ENCODE data around the gene ZFP14.

The ZFP14 gene

GRCh38 chr19:36408101-36408500 is 29.1 kb upstream of the ZFP14 start:
- DNase-seq (ENCODE audit: low read depth, low spot score) = no peak
- peaks cover 71% of the 10 kb centered on the region for H3K36me3 ChIP-seq (ENCODE audit: insufficient read depth, low read length)
- H3K9me3 ChIP-seq (ENCODE audit: low read depth, low read length) = peaks cover 9% of the 10 kb centered on the region; the same call in 1 of the 2 replicates
- no peak overlapping the region for H3K4me3 ChIP-seq
- TF ChIP-seq FOXP2 (optimal IDR thresholded peaks at IDR 0.05; ENCODE audit: control extremely low read depth, extremely low read length, insufficient read depth) (no peak), POLR2AphosphoS5 (IDR thresholded peaks at IDR 0.05; ENCODE audit: borderline replicate concordance, low read depth, low read length) (no peak), EZH2 (IDR thresholded peaks at IDR 0.05) (no peak)
- H3K9ac ChIP-seq (ENCODE audit: insufficient read length) = no peak overlapping the region
- no peak overlapping the region for H3K27ac ChIP-seq

DNA sequence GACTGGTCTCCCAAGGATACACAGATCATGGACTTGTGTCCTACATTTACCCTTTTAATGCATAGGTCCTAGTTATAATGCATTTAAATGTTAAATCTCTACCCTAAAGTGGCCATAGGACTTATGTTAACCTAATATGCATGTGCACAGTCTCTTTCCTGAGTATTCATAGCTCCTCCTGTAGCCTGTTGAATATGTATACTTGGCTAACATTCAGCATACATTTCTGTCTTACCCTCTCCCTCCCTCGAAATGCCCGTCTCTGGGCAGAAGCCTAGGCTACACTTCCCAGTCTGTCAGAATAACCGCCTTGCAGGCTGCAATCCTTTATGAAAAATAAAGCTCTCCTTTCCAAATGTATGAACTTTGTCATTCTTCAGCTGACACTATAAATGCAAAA is 25.5 kb upstream of the ZFP14 start:
- Histone ChIP-seq H3K27ac (no peak overlapping the region), H3K9ac (ENCODE audit: insufficient read length) (no peak overlapping the region), H3K4me3 (no peak overlapping the region), H3K9me3 (ENCODE audit: low read depth, low read length) (peaks cover 4% of the 10 kb centered on the region; the same call in 1 of the 2 replicates), H3K36me3 (ENCODE audit: insufficient read depth, low read length) (peaks cover 80% of the 10 kb centered on the region)
- DNase-seq (ENCODE audit: low read depth, low spot score) = no peak
- no peak for TF ChIP-seq EZH2 (IDR thresholded peaks at IDR 0.05)
- no peak for TF ChIP-seq FOXP2 (optimal IDR thresholded peaks at IDR 0.05; ENCODE audit: control extremely low read depth, extremely low read length, insufficient read depth)
- no peak for TF ChIP-seq POLR2AphosphoS5 (IDR thresholded peaks at IDR 0.05; ENCODE audit: borderline replicate concordance, low read depth, low read length)

- Histone ChIP-seq H3K27ac (no peak overlapping the region), H3K4me3 (no peak overlapping the region), H3K36me3 (ENCODE audit: insufficient read depth, low read length) (peaks cover 69% of the 10 kb centered on the region), H3K9ac (ENCODE audit: insufficient read length) (no peak overlapping the region), H3K9me3 (ENCODE audit: low read depth, low read length) (no peaks in the 10 kb centered on the region)
- TF ChIP-seq FOXP2 (optimal IDR thresholded peaks at IDR 0.05; ENCODE audit: control extremely low read depth, extremely low read length, insufficient read depth) (no peak), POLR2AphosphoS5 (IDR thresholded peaks at IDR 0.05; ENCODE audit: borderline replicate concordance, low read depth, low read length) (no peak), EZH2 (IDR thresholded peaks at IDR 0.05) (no peak)
- DNase-seq (ENCODE audit: low read depth, low spot score) = no peak
Measured at GRCh38 chr19:36401475-36401874, 22.5 kb upstream of the ZFP14 start.

GRCh38 chr19:36398571-36398970 is 19.6 kb upstream of the ZFP14 start:
- Histone ChIP-seq H3K9me3 (ENCODE audit: low read depth, low read length) (peaks cover 11% of the 10 kb centered on the region; the same call in 1 of the 2 replicates), H3K9ac (ENCODE audit: insufficient read length) (no peak overlapping the region), H3K4me3 (no peak overlapping the region), H3K36me3 (ENCODE audit: insufficient read depth, low read length) (peaks cover 57% of the 10 kb centered on the region), H3K27ac (no peak overlapping the region)
- DNase-seq (ENCODE audit: low read depth, low spot score) = no peak
- TF ChIP-seq POLR2AphosphoS5 (IDR thresholded peaks at IDR 0.05; ENCODE audit: borderline replicate concordance, low read depth, low read length) (no peak), EZH2 (IDR thresholded peaks at IDR 0.05) (no peak), FOXP2 (optimal IDR thresholded peaks at IDR 0.05; ENCODE audit: control extremely low read depth, extremely low read length, insufficient read depth) (no peak)

GRCh38 chr19:36392916-36393673 is 14.1 kb upstream of the ZFP14 start:
- H3K36me3 ChIP-seq (ENCODE audit: insufficient read depth, low read length) = peaks cover 38% of the 10 kb centered on the region
- TF ChIP-seq POLR2AphosphoS5 (IDR thresholded peaks at IDR 0.05; ENCODE audit: borderline replicate concordance, low read depth, low read length) (no peak), EZH2 (IDR thresholded peaks at IDR 0.05) (no peak), FOXP2 (optimal IDR thresholded peaks at IDR 0.05; ENCODE audit: control extremely low read depth, extremely low read length, insufficient read depth) (no peak)
- DNase-seq (ENCODE audit: low read depth, low spot score) = no peak
- no peak overlapping the region for H3K27ac ChIP-seq
- peaks cover 14% of the 10 kb centered on the region; the same call in 1 of the 2 replicates for H3K9me3 ChIP-seq (ENCODE audit: low read depth, low read length)
- H3K9ac ChIP-seq (ENCODE audit: insufficient read length) = no peak overlapping the region
- H3K4me3 ChIP-seq = no peak overlapping the region

GRCh38 chr19:36379510-36379819 is 464 bp upstream of the ZFP14 start:
- DNase-seq (ENCODE audit: low read depth, low spot score) = no peak
- H3K27ac ChIP-seq = no peak overlapping the region
- no peaks in the 10 kb centered on the region; the same call in 1 of the 2 replicates for H3K9me3 ChIP-seq (ENCODE audit: low read depth, low read length)
- no peak for TF ChIP-seq POLR2AphosphoS5 (IDR thresholded peaks at IDR 0.05; ENCODE audit: borderline replicate concordance, low read depth, low read length)
- TF ChIP-seq EZH2 (IDR thresholded peaks at IDR 0.05) = no peak
- TF ChIP-seq FOXP2 (optimal IDR thresholded peaks at IDR 0.05; ENCODE audit: control extremely low read depth, extremely low read length, insufficient read depth) = no peak
- peak overlapping the region; percentile 99 for H3K4me3 ChIP-seq
- H3K9ac ChIP-seq (ENCODE audit: insufficient read length) = no peak overlapping the region
- H3K36me3 ChIP-seq (ENCODE audit: insufficient read depth, low read length) = no peaks in the 10 kb centered on the region

DNA sequence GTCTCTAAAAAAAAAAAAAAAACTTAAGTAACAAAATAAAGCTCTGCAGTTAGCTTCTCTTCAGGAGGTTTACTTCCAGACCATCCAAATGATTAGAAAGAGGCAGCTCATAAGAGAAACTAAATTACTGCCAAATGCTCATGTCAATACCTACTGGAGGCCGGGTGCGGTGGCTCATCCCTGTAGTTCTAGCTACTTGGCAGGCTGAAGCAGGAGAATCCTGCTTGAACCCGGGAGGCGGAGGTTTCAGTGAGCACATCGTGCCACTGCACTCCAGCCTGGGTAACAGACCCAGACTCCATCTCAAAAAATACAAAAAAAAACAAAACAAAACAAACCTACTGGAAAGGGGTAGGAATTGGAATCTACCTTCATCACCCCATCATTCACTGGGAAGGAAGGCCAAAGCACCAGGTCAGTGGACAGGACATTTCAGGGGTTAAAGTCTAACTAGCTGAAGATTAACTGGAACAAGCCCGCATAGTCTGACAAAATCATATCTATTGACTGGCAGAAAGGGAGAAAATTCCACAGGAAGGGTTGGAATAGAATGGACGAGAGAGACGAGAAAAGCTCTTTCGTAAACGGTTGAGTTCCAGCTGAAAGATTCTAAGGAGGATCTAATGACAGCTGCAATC is 1.3 kb downstream of the ZFP14 start:
- H3K27ac ChIP-seq = no peak overlapping the region
- peak overlapping the region; percentile 99 for H3K4me3 ChIP-seq
- TF ChIP-seq EZH2 (IDR thresholded peaks at IDR 0.05) = no peak
- no peak for TF ChIP-seq FOXP2 (optimal IDR thresholded peaks at IDR 0.05; ENCODE audit: control extremely low read depth, extremely low read length, insufficient read depth)
- no peak for TF ChIP-seq POLR2AphosphoS5 (IDR thresholded peaks at IDR 0.05; ENCODE audit: borderline replicate concordance, low read depth, low read length)
- DNase-seq (ENCODE audit: low read depth, low spot score) = no peak
- H3K9ac ChIP-seq (ENCODE audit: insufficient read length) = peak overlapping the region; percentile 84
- no peaks in the 10 kb centered on the region; the same call in 1 of the 2 replicates for H3K9me3 ChIP-seq (ENCODE audit: low read depth, low read length)
- H3K36me3 ChIP-seq (ENCODE audit: insufficient read depth, low read length) = no peaks in the 10 kb centered on the region

GRCh38 chr19:36373638-36374156 is 5.3 kb downstream of the ZFP14 start:
- Histone ChIP-seq H3K27ac (no peak overlapping the region), H3K9ac (ENCODE audit: insufficient read length) (no peak overlapping the region), H3K4me3 (no peak overlapping the region), H3K36me3 (ENCODE audit: insufficient read depth, low read length) (no peaks in the 10 kb centered on the region), H3K9me3 (ENCODE audit: low read depth, low read length) (no peaks in the 10 kb centered on the region)
- TF ChIP-seq FOXP2 (optimal IDR thresholded peaks at IDR 0.05; ENCODE audit: control extremely low read depth, extremely low read length, insufficient read depth) (no peak), POLR2AphosphoS5 (IDR thresholded peaks at IDR 0.05; ENCODE audit: borderline replicate concordance, low read depth, low read length) (no peak), EZH2 (IDR thresholded peaks at IDR 0.05) (no peak)
- DNase-seq (ENCODE audit: low read depth, low spot score) = no peak

Measured in SK-N-MC (cell line).